Right kidney (tissue), 1 donor: Measurements from ENCODE around the gene HPCAL1.
"Not testable (repeated sequence)": the region's sequence is repeated elsewhere in the genome, so short reads cannot be mapped to it uniquely, and the experiment has no call there.

Experiments
- DNase-seq: peaks from one replicate; pipeline ENCODE4 v3.0.0-alpha.2; 2016

HPCAL1 gene

DNA sequence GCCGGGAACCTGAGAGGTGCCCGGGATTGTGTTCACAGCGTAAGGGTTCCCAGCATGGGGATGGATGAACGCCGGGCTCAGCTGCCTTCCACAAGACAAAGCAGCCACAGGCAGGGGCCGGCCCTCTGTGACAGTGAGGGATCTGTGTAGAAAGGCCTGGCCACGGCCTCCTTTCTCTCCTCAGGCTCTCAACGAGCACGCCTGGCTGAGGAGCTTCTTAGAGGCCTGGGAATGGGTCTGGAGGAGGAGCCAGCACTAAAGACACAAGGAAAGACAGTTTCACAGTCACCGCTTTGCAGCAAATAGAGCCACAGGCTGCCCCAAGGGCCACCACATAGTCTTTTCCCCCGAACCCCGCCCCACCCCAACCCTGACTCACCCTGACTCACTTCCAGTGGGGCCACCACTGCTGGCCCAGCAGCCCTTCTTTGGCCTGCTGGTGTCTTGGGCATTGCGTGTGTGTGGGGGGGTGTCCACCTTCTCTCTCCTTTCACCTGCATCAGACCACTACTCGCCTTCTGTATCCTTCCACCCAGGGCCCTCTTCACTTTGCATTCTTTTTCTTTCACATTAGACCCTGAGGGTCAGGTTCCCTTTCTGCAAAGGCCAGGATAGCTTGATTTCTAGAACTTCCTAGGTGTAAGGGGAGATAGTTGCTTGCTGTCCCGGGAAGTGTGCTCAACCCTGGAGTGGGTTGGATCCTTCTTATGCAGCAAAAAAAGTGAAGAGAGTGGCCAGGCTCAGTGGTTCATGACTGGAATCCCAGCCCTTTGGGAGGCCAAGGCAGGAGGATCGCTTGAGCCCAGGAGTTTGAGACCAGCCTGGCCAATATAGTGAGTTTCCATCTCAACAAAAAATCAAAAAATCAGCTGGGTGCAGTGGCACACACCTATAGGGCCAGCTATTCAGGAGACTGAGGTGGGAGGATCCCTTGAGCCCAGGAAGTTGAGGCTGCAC is 19.3 kb upstream of the HPCAL1 start:
- DNase-seq: no peak

DNA sequence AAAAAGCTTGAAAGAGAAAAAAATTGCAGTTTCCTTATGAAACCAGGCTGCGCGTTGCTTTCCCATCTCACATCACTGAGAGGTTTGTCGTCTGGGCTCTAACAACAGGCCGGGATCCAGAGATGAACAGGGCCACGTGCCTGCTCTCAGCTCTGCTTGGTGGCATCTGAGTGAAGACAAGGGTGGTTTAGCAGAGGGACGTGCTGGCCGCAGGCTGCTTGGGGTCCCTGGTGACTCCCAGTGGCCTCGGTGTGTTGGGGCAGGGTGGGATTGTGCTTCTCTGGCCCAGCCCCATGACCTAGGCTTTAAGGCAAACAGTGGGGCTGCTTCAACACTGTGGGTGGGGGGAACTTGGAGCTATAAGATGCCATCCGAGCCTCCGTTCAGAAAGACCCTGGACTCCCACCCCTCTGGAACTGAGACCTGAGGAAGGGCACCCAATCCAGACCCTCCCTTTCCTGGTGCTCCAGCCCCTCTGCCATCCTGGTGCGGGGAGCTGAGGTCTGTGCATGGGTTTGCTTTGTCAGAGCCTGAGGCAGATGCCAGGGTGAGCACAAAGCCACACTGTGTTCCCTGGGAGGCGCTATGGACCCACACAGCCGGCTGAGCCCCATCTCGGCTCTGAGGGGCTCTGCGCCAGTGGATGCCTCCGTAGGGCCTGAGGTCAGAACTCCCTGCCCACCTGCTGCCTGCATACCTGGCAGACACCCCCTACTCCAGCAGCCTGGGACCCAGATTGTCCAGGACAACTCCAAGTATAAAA is 18.4 kb upstream of the HPCAL1 start:
- no peak for DNase-seq

DNA sequence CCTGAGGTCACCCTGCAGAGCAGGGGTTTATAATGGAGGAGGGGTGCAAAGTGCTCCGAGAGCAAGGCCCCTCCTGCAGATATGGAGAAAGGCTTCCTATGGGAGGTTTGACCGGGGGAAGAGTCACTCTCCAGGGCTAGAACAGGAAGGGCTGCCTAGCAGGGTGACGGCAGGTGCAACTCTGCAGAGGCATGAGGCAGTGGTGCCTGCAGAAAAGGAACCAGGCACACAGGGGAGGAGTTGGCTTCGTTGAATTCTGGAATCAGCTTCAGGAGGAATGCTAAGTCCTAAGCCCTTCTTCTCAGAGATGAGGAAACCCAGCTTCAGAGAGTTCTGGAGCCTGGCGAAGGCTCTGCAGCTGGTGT is 17.5 kb upstream of the HPCAL1 start:
- DNase-seq: no peak

DNA sequence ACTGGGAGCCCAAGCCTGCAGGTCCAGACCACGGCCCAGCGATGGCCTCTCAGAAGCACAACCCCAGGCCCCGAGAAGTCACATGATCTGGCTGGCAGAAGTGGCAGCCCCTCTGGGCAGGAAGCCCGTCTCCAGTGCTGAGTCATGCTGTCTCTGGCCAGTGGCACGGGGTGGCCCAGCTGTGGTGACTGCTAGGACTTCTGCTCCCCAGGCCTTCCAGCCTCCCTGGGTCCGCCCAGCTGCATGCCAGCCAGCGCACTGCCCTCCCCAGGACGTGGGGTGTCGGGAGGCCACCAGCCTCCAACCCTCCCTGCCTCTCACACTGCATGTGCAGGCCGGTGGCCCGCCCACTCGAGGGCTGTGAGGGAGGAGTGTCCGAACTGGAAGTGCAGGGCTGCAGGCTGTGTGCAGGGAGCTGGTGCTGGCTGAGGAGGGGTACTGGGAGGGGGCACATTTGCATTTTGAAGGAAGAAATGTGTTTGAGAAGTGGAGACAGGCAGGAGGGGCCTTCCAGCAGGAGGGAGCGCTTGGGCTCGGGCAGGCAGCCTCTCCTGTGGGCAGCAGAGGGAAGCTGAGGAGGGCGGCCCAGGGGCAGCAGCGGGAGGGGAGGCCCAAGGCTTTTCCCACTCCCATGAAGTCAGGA is 17.0 kb upstream of the HPCAL1 start:
- DNase-seq: no peak

DNA sequence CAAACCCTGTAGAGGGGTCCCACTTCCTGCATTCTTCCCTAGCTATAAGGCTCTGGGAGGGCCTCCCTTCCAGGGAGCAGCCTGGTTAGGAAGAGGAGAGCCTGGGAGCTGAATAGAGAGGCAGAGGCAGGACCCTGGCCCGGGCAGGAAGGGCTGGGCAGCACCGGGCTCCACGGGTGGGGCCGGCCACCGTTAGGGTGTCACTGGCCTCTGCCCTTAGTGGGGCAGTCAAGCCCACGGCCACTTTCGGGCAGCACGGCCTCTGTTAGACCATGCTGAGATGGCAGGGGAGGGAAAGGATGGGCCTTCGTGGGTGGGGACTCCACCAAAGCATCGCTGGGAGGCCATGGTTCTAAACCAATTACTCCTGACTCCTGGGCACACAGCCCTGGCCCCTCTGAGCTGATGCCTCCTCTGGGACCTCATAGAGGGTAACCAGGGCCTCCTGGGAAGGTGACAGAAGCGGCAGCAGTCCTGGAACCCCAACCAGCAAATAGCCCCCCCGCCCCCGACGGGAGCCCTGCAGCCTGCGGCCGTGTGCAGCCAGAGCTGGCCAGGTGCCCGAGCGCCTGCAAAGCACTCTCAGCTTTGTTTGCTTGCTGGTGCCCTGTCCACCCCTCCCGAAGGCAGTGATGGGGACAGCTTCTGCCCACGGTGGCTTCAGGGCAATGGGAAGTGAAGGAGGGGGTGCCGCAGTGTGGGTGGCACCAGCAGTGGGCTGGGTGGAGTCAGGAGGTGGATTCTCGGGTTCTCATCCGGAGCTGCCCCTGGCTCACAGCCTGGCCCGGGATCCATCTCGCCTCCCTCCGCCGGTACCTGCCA is 16.3 kb upstream of the HPCAL1 start:
- DNase-seq: no peak

DNA sequence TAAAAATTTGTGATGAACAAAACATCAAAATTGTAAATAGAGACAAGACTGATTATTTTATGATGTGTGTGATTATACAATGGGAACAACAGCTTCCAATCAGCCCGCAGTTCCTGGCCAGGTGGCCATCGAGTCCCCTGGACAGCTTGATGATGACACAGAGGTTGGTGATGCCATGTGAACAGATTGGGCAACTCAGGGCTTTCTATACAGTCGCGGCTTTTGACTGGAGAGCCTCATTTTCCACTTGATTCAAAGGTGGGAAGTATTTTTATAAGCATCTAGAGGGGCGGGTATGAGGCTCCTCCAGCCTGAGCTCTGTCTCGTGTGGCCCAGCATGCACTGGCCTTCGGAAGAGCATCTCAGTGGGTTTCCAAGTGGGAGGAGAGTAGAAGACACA is 14.9 kb upstream of the HPCAL1 start:
- no peak for DNase-seq

DNA sequence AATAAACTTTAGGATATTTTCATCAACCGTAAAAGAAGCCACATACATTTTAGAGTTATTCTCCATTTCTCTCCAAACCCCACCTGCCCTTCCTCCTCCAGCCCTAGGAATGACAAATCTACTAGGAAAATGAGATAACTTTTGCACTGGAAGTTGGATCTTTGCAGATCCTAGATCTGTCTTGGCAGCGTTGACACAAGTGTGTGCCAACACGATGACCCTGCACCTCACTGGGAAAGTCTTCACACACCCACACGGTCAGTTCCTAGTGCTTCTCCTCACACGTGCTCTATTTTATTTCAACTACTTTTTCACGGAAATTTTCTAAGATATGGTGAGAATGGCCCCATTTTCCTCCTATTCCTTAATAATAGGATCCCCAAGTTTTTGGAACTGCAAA is 14.1 kb upstream of the HPCAL1 start:
- DNase-seq: no peak

DNA sequence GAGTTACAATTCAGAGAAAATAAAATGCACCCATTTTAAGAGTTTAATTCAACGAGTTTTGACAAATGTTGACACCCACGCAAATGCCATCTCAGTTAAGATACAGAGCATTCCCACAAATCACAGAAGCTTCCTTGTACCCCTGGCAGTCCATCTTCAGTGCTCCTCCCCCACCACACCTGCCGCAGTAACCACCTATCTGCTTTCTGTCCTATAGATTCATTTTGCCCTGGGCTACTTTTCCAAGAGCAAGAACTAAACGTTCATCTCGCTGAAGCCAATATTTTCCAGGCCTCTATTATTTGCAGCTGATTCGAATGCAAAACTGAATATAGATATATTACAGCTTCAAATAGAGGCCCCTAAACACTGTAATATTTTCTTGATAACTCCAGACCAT is 13.4 kb upstream of the HPCAL1 start:
- DNase-seq: no peak

DNA sequence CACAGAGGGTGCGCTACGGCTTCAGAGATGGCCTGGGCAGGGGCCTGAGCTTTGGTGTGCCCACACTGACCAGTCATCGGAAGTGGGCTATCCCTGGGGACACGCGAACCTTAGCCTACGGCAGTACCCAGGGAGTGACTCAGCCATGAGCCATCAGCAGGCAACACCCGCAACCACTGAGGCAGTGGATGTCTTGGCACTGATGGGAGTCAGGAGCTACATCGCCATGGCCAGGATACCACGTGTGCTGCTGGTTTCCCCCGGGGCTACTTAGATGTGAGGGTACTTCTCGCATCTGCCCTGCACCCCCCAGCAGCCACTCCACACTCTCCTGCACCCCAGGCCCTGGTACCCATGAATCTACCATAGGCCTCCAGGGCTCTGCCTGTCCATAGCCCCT is 12.8 kb upstream of the HPCAL1 start:
- no peak for DNase-seq

DNA sequence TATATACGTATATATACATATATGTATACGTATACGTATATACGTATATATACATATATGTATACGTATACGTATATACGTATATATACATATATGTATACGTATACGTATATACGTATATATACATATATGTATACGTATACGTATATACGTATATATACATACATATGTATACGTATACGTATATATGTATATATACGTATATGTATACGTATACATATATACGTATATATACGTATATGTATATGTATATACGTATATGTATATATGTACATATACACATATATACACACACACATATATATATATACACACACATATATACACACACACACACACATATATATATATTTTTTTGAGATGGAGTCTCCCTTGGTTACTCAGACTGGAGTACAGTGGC is 11.3 kb upstream of the HPCAL1 start:
- not testable (repeated sequence) for DNase-seq

DNA sequence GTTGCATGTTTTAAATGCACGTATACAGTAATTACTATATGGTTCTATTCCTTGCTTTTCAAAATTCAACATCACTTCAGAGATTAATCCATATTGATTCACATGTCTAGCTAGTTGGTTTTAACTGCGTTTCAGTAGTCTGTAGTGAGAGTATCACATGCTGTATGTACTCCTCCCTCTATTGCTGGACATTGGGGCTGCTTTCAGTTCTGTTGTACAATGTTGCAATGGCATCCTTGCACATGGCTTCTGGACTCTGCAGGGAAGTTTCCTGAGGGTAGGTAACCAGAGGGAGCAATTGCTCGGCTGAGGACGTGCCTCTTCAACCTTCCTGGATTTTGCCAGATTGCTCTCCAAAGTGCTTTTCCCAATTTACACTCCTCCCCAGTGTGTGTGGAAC is 10.7 kb upstream of the HPCAL1 start:
- DNase-seq: no peak

DNA sequence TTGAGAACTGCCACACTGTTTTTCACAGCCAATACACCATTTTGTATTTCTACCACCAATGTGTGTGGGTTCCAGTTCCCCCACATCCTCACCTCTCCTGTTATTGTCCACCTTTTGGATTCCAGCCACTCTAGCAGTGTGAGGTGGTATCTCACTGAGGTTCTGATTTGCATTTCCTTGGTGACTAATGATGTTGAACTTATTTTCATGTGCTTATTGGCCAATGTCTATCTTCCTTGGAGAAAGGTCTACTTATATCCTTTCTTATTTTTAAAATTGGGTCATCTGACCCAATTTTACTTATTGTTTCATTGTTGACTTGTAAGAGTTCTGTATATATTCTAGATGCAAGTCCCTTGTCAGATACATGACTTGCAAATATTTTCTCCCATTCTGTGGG is 9.1 kb upstream of the HPCAL1 start:
- DNase-seq: no peak

DNA sequence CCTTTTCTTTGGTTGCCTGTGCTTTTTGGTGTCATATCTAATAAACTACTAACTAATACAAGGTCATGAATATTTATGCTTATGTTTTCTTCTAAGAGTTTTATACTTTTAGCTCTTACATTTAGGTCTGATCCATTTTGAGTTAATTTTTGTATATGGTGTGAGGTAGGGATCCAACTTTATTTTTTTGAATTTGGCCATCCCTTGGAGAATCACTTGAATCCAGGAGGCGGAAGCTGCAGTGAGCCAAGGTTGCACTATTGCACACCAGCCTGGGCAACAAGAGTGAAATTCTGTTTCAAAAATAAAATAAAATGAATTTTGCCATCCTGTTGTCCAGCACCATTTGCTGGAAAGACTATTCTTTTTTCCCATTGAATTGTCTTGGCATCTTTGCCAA is 8.6 kb upstream of the HPCAL1 start:
- DNase-seq: no peak

DNA sequence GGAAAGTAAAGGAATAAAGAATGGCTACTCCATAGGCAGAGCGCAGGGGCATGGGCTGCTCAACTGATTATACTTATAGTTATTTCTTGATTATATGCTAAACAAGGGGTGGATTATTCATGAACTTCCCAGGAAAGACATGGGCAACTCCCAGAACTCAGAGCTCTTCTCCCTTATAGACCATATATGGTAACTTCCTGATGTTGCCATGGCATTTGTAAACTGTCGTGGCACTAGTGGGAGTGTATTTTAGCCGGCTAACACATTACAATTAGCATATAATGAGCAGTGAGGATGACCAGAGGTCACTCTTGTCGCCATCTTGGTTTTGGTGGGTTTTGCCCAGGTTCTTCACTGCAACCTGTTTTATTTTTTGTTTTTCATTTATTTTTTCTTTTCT is 7.1 kb upstream of the HPCAL1 start:
- not testable (repeated sequence) for DNase-seq

DNA sequence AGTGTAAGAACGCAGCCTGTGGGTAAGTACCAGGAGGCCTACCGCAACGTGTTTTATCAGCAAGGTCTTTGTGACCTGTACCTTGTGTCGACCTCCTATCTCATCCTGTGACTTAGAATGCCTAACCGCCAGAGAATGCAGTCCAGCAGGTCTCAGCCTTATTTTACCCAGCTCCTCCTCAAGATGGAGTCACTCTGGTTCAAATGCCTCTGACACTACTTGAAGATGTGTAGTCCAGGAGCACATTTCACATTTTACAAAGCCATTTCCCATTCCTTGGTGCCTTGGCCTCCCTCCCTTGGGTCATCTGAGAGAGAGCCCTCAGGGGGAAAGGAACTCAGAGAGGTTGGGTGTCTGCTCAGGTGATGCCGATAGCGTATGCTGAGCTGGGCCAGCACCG is 6.6 kb upstream of the HPCAL1 start:
- DNase-seq: no peak

DNA sequence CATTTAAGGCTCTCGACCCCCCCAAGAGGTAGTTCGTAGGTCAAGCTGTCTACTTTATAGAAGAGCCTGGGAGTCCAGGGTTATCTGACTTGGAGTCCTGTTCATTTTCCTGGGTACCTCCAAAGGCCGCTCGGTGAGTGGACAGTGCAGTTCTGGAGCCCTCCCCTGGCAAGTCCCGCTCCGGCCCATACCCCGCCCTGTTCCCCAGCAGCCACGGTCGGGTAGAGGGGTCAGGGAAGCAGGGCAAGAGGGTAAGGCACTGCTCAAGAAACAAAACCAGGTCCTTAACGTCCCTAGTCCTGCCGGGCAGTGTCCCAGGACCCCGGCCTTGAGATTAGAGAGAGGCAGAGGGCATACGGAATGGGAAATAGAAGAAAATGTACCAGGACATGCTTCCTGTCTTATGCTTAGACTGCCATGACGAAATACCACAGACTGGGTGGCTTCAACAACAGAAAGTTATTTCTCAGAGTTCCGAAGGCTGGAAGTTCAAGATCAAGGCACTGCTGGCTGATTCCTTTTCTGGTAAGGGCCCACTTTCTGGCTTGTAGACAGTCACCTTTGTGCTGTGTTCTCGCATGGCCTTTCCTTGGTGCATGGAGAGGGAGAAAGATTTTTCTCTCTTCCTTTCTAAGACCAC is 5.4 kb upstream of the HPCAL1 start:
- no peak for DNase-seq

DNA sequence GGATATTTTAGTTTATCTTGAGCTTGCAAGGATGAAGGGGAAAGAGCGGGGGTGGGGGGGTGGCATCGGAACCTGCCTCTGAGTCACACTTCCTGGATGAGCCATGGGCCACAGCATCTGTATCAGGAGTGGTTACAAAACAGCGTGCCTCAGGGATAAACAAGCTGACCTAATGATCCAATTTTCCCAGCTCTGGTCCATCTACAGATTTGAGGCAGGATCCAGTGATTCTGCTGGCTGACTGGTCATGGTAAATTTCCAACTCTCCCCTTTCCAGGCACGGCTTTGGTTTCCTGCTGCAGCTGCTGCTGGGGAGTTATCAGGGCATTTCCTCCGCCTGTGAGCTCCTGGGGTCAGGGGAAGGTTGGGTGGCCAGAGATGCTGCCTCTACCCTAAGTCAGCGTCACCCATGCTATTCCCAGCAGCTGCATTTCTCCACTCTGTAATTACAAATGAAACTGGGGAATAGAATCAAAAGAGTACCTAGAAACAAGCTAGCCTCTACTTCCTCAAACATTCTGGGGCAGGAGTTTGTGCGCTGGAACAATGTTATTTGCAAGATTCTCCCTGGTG is 4.7 kb upstream of the HPCAL1 start:
- DNase-seq: no peak

DNA sequence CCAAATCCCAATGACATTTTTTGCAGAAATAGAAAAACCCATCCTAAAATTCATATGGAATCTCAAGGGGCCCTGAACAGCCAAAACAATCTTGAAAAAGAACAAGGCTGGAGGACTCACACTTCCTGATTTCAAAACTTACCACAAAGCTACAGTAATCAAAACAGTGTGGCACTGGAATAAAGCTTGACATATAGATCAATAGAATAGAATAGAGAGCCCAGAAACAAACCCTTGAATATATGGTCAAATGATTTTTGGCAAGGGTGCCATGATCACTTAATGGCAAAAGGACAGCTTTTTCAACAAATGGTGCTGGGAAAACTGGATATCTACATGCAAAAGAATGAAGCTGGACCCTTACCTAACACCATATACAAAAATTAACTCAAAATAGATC is 3.9 kb upstream of the HPCAL1 start:
- not testable (repeated sequence) for DNase-seq

DNA sequence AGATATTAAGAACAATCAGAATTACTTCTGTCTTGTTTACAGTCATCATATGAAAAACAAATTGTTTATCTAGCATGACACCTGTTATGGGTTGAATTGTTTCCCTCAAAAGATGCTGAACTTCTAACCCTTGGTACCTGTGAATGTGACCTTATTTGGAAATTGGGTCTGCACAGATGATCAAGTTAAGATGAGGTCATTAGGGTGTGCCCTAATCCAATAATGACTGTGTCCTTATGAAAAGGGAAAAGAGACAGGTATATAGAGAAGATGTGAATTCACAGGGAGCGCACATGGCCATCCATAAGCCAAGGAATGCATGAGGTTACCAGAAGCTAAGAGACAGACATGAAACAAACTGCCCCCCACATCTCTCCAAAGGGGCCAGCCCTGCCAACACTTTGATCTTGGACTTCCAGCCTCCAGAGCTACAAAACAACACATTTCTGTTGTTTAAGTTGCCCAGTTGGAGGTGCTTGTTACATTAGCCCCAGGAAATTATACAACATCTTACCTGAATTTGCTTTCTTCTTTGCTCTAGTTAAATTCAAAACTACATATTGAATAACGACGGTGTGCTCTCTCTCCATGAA is 2.3 kb upstream of the HPCAL1 start:
- no peak for DNase-seq

DNA sequence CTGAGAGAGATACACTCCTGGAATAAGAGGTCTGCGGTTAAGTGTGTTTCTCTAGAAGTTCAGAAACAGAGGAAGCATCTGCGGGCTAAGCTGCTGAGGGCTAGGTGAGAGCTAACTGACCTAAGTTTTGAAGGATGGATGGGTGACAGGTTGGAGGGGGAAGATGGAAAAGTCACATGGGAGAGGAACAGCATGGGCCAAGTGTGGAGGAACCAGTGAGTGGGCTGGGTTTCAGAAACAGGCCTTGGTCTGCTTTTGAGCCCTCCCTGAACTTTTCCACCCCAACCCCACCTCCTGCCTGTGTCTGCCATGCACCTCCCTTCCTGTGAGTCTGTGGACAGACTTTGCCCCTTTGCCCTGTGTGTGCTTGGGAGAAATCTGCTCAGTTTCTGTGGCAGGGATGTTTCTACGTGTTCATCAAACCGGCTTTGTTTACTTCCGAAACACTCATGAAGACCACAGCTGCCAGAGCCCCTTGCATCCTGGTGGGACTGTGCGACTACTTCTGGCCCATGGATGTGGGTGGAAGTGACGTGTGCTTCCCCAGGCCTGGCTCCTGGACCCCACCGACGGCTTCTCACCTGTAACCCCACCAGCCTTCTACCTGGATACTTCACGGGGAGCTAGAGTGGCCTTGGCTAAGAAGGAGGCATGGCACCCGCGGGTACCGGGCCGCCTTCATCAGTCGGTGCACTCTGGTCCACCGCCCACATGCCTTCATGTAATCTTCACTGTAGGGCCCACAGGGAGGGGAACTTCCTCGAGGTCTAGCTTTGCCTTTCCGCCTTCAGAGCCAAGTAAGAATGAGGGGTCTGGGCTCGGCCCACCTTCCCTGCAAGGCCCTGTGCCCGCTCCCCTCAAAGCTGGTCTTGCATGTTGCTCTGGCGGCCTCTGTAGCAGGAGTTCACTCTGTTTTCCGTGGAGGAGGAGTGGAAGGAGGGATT is 1.4 kb upstream of the HPCAL1 start:
- DNase-seq: no peak
